ENCODE data around the gene TMEM82.

Gene TMEM82

GRCh38 chr1:15755646-15756040, 13.3 kb downstream of the TMEM82 start:
- DNase-seq (ENCODE audit: low spot score) (no peak), FAIRE-seq (no peak)

GRCh38 chr1:15756143-15757015, 14.1 kb downstream of the TMEM82 start:
- no peak for FAIRE-seq
- no peak for DNase-seq (ENCODE audit: low spot score)

GRCh38 chr1:15757016-15757543, 14.8 kb downstream of the TMEM82 start:
- DNase-seq (ENCODE audit: low spot score) (no peak), FAIRE-seq (no peak)

- FAIRE-seq (no peak), DNase-seq (ENCODE audit: low spot score) (no peak)
These were observed 15.5 kb downstream of the TMEM82 start for GRCh38 chr1:15757575-15758342.

GRCh38 chr1:15758343-15758931, 16.1 kb downstream of the TMEM82 start, which contains the start of gene FBLIM1:
TSS of gene FBLIM1 (plus strand) at chr1:15758795. CDS start at chr1:15764984, 6,189 bp downstream.
- FAIRE-seq (no peak), DNase-seq (ENCODE audit: low spot score) (no peak)

- FAIRE-seq (no peak), DNase-seq (ENCODE audit: low spot score) (no peak)
These were observed 16.8 kb downstream of the TMEM82 start for GRCh38 chr1:15758953-15759661.

GRCh38 chr1:15760520-15761211, 18.4 kb downstream of the TMEM82 start:
- FAIRE-seq (no peak), DNase-seq (ENCODE audit: low spot score) (peak; percentile 38)

GRCh38 chr1:15761366-15762128, 19.2 kb downstream of the TMEM82 start:
- FAIRE-seq: no peak

GRCh38 chr1:15762546-15762945, 20.2 kb downstream of the TMEM82 start:
- FAIRE-seq (no peak), DNase-seq (ENCODE audit: low spot score) (no peak)

More at GRCh38 chr1:15761366-15762128, 19.2 kb downstream of the TMEM82 start:
- no peak for DNase-seq (ENCODE audit: low spot score)

GRCh38 chr1:15764269-15764764, 22.0 kb downstream of the TMEM82 start:
- no peak for DNase-seq (ENCODE audit: low spot score)
- FAIRE-seq: no peak

GRCh38 chr1:15764890-15765289, 22.6 kb downstream of the TMEM82 start:
- FAIRE-seq (no peak), DNase-seq (ENCODE audit: low spot score) (no peak)

- DNase-seq (ENCODE audit: low spot score) (peak; percentile 90), FAIRE-seq (peak; percentile 53)
These were observed 23.3 kb downstream of the TMEM82 start for GRCh38 chr1:15765495-15766194.

GRCh38 chr1:15767941-15768340, 25.6 kb downstream of the TMEM82 start:
- DNase-seq (ENCODE audit: low spot score) (no peak), FAIRE-seq (no peak)

GRCh38 chr1:15768388-15768787, 26.1 kb downstream of the TMEM82 start:
- FAIRE-seq (no peak), DNase-seq (ENCODE audit: low spot score) (no peak)

- no peak for FAIRE-seq
These were observed 28.1 kb downstream of the TMEM82 start for GRCh38 chr1:15770313-15770962.

GRCh38 chr1:15771836-15772515, 29.7 kb downstream of the TMEM82 start:
- FAIRE-seq: no peak
- no peak for DNase-seq (ENCODE audit: low spot score)

More at GRCh38 chr1:15770313-15770962, 28.1 kb downstream of the TMEM82 start:
- DNase-seq (ENCODE audit: low spot score): no peak

- no peak for FAIRE-seq
- DNase-seq (ENCODE audit: low spot score): peak; percentile 11
These were observed 33.4 kb downstream of the TMEM82 start for GRCh38 chr1:15775706-15776105.
